WTC11 (cell line): ENCODE results near the gene PVALEF. TPM values are rescaled to one million over a fixed set of nuclear protein-coding genes. Genes with fewer than 3 reads are reported as not detected.
A peak's percentile ranks its signal among the peaks of the same experiment; 100 is the strongest.

Experiments used
- ATAC-seq: fragments of 200-7000 bp; cut with Tn5 transposase; 2 replicates; pipeline ENCODE4 v1.10.0; 2021; ENCODE audit warnings: mild to moderate bottlenecking, moderate library complexity
- CTCF ChIA-PET: fragments of 300-600 bp; sonication (Branson Sonifier 250); formaldehyde crosslinking; loops from one replicate; lab custom pipeline; 2021; ENCODE audit warnings: antibody characterized with exemption; lab: Charles Lee
- POLR2A ChIA-PET: fragments of 350-600 bp; sonication (Branson Sonifier 250); formaldehyde crosslinking; loops from one replicate; lab custom pipeline; 2021; ENCODE audit warnings: antibody characterized with exemption; lab: Charles Lee
- DNase-seq: peaks from one replicate; pipeline ENCODE4 v3.0.0; 2021; ENCODE audit warnings: low spot score
- H3K27ac Mint-ChIP-seq: 2 replicates; pipeline ENCODE4 v1.8.0; 2021; ENCODE audit warnings: mixed read lengths
- H3K27me3 Mint-ChIP-seq: 2 replicates; pipeline ENCODE4 v1.8.0; 2021; ENCODE audit warnings: low read depth, mild to moderate bottlenecking, moderate library complexity, mixed read lengths
- H3K36me3 Mint-ChIP-seq: 2 replicates; pipeline ENCODE4 v1.8.0; 2021; ENCODE audit warnings: mixed read lengths
- H3K4me1 Mint-ChIP-seq: 2 replicates; pipeline ENCODE4 v1.8.0; 2022; ENCODE audit warnings: mixed read lengths
- H3K4me3 Mint-ChIP-seq: 2 replicates; pipeline ENCODE4 v1.8.0; 2021; ENCODE audit warnings: mild to moderate bottlenecking, moderate library complexity, mixed read lengths
- H3K9me3 Mint-ChIP-seq: 2 replicates; pipeline ENCODE4 v1.8.0; 2021; ENCODE audit warnings: mixed read lengths
- ATF1 ChIP-seq: sonication (generic); formaldehyde crosslinking; IDR thresholded peaks from 2 replicates; pipeline ENCODE4 v1.8.1; 2023; ENCODE audit warnings: mild to moderate bottlenecking, moderate library complexity, missing genetic modification reagents
- CREM ChIP-seq: sonication (generic); formaldehyde crosslinking; IDR thresholded peaks from 2 replicates; pipeline ENCODE4 v1.8.1; 2022; ENCODE audit warnings: mild to moderate bottlenecking, missing genetic modification reagents, moderate library complexity
- E2F5 ChIP-seq: sonication (generic); formaldehyde crosslinking; IDR thresholded peaks from 2 replicates; pipeline ENCODE4 v1.8.1; 2022; ENCODE audit warnings: mild to moderate bottlenecking, moderate library complexity, missing genetic modification reagents
- GRHL2 ChIP-seq: fragments of 250-450 bp; sonication (Bioruptor Pico); IDR thresholded peaks from 2 replicates; pipeline ENCODE4 v1.8.0; 2022; ENCODE audit warnings: mild to moderate bottlenecking, moderate library complexity; ENCODE audit not compliant: insufficient replicate concordance, severe bottlenecking
- MAX ChIP-seq: sonication (generic); formaldehyde crosslinking; IDR thresholded peaks from 2 replicates; pipeline ENCODE4 v1.8.0; 2022; ENCODE audit warnings: mild to moderate bottlenecking, missing genetic modification reagents
- NR2C2 ChIP-seq: sonication (generic); formaldehyde crosslinking; IDR thresholded peaks from 2 replicates; pipeline ENCODE4 v1.8.0; 2022; ENCODE audit warnings: mild to moderate bottlenecking, missing genetic modification reagents
- SOX15 ChIP-seq: fragments of 250-450 bp; sonication (Bioruptor Pico); IDR thresholded peaks from 2 replicates; pipeline ENCODE4 v1.9.0; 2021; ENCODE audit warnings: mild to moderate bottlenecking
- SP1 ChIP-seq: sonication (generic); formaldehyde crosslinking; conservative IDR thresholded peaks from 2 replicates; pipeline ENCODE4 v1.8.1; 2022; ENCODE audit warnings: missing genetic modification reagents
- TEAD1 ChIP-seq: sonication (generic); formaldehyde crosslinking; IDR thresholded peaks from 2 replicates; pipeline ENCODE4 v1.8.0; 2022; ENCODE audit warnings: mild to moderate bottlenecking, missing genetic modification reagents
- TEAD4 ChIP-seq: sonication (generic); formaldehyde crosslinking; IDR thresholded peaks from 2 replicates; pipeline ENCODE4 v1.8.0; 2022; ENCODE audit warnings: mild to moderate bottlenecking, missing genetic modification reagents
- TP53 ChIP-seq: sonication (generic); formaldehyde crosslinking; IDR thresholded peaks from 2 replicates; pipeline ENCODE4 v1.8.1; 2023; ENCODE audit warnings: mild to moderate bottlenecking, missing genetic modification reagents
- USF1 ChIP-seq: sonication (generic); formaldehyde crosslinking; IDR thresholded peaks from 2 replicates; pipeline ENCODE4 v1.8.0; 2022; ENCODE audit warnings: mild to moderate bottlenecking, missing genetic modification reagents
- ZBTB21 ChIP-seq: sonication (generic); formaldehyde crosslinking; IDR thresholded peaks from 2 replicates; pipeline ENCODE4 v1.8.1; 2023; ENCODE audit warnings: mild to moderate bottlenecking, missing genetic modification reagents, borderline replicate concordance
- ZMAT4 ChIP-seq: fragments of 250-450 bp; sonication (Bioruptor Pico); IDR thresholded peaks from 2 replicates; pipeline ENCODE4 v1.9.0; 2021; ENCODE audit warnings: mild to moderate bottlenecking
- ZNF317 ChIP-seq: sonication (generic); formaldehyde crosslinking; IDR thresholded peaks from 2 replicates; pipeline ENCODE4 v1.8.1; 2023; ENCODE audit warnings: low read depth, mild to moderate bottlenecking, moderate library complexity, missing genetic modification reagents, borderline replicate concordance
- ZNF396 ChIP-seq: fragments of 250-450 bp; sonication (Bioruptor Pico); IDR thresholded peaks from 2 replicates; pipeline ENCODE4 v1.8.0; 2021; ENCODE audit warnings: mild to moderate bottlenecking, moderate library complexity, borderline replicate concordance
- total RNA-seq: library from RNA; stranded (reverse); gene quantifications from 3 replicates; pipeline ENCODE4 v1.2.3, GENCODE V29; 2021
- TF ChIP-seq, protein P1 (sequence below): sonication (generic); formaldehyde crosslinking; IDR thresholded peaks from 2 replicates; pipeline ENCODE4 v1.8.1; 2023; ENCODE audit warnings: mild to moderate bottlenecking, moderate library complexity, missing genetic modification reagents
- TF ChIP-seq, protein P2 (sequence below): sonication (generic); formaldehyde crosslinking; IDR thresholded peaks from 2 replicates; pipeline ENCODE4 v1.8.1; 2022; ENCODE audit warnings: missing genetic modification reagents, borderline replicate concordance
- TF ChIP-seq, protein P3 (sequence below): sonication (generic); formaldehyde crosslinking; conservative IDR thresholded peaks from 2 replicates; pipeline ENCODE4 v1.8.1; 2023; ENCODE audit warnings: mild to moderate bottlenecking, low read depth, missing genetic modification reagents, moderate library complexity
- TF ChIP-seq, protein P4 (sequence below): sonication (generic); formaldehyde crosslinking; IDR thresholded peaks from 2 replicates; pipeline ENCODE4 v1.8.1; 2023; ENCODE audit warnings: mild to moderate bottlenecking, missing genetic modification reagents, moderate library complexity
- TF ChIP-seq, protein P5 (sequence below): fragments of 250-450 bp; sonication (Bioruptor Pico); IDR thresholded peaks from 2 replicates; pipeline ENCODE4 v1.9.0; 2021; ENCODE audit warnings: mild to moderate bottlenecking

The PVALEF gene
- total RNA-seq, 1 experiment from 2014 or later, result not detected

- Mint-ChIP-seq H3K9me3 (no peaks in the 10 kb centered on the region), H3K36me3 (no peaks in the 10 kb centered on the region), H3K27me3 (peaks cover 4% of the 10 kb centered on the region), H3K4me3 (peak overlapping the region; percentile 62), H3K27ac (no peak overlapping the region), H3K4me1 (no peaks in the 10 kb centered on the region)
- POLR2A ChIA-PET, result no interaction called here
- ATAC-seq, result peak; percentile 71
- CTCF ChIA-PET, result interaction anchor here (0.6 to 2.9 kb wide), 8 partner anchors 9 to 365 kb away, joined by 3 to 23 read pairs (median 6); no protein-coding TSS in a partner anchor
- DNase-seq, result peak; percentile 99
- TF ChIP-seq ZNF317 (CRISPR knock-in tag) (no peak), ATF1 (CRISPR knock-in tag) (no peak), ZNF396 (no peak), TP53 (CRISPR knock-in tag) (no peak), ZMAT4 (CRISPR knock-in tag) (no peak), TEAD4 (CRISPR knock-in tag) (no peak), MAX (peak; percentile 21; the same call in 1 of the 2 replicates), GRHL2 (CRISPR knock-in tag) (no peak), CREM (CRISPR knock-in tag) (peak; percentile 94), USF1 (CRISPR knock-in tag) (0 out of 2 replicates have a peak, but pooled peaks have one; percentile 61), E2F5 (no peak), ZBTB21 (peak; percentile 100), SOX15 (CRISPR knock-in tag) (no peak), SP1 (CRISPR knock-in tag) (peak; percentile 98), TEAD1 (no peak), NR2C2 (CRISPR knock-in tag) (no peak)
- TF ChIP-seq, protein P1, sequence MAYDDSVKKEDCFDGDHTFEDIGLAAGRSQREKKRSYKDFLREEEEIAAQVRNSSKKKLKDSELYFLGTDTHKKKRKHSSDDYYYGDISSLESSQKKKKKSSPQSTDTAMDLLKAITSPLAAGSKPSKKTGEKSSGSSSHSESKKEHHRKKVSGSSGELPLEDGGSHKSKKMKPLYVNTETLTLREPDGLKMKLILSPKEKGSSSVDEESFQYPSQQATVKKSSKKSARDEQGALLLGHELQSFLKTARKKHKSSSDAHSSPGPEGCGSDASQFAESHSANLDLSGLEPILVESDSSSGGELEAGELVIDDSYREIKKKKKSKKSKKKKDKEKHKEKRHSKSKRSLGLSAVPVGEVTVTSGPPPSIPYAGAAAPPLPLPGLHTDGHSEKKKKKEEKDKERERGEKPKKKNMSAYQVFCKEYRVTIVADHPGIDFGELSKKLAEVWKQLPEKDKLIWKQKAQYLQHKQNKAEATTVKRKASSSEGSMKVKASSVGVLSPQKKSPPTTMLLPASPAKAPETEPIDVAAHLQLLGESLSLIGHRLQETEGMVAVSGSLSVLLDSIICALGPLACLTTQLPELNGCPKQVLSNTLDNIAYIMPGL (CRISPR knock-in tag), result no peak; the same call in 1 of the 2 replicates
- TF ChIP-seq, protein P2, sequence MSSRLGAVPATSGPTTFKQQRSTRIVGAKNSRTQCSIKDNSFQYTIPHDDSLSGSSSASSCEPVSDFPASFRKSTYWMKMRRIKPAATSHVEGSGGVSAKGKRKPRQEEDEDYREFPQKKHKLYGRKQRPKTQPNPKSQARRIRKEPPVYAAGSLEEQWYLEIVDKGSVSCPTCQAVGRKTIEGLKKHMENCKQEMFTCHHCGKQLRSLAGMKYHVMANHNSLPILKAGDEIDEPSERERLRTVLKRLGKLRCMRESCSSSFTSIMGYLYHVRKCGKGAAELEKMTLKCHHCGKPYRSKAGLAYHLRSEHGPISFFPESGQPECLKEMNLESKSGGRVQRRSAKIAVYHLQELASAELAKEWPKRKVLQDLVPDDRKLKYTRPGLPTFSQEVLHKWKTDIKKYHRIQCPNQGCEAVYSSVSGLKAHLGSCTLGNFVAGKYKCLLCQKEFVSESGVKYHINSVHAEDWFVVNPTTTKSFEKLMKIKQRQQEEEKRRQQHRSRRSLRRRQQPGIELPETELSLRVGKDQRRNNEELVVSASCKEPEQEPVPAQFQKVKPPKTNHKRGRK (CRISPR knock-in tag), result no peak
- TF ChIP-seq, protein P3, sequence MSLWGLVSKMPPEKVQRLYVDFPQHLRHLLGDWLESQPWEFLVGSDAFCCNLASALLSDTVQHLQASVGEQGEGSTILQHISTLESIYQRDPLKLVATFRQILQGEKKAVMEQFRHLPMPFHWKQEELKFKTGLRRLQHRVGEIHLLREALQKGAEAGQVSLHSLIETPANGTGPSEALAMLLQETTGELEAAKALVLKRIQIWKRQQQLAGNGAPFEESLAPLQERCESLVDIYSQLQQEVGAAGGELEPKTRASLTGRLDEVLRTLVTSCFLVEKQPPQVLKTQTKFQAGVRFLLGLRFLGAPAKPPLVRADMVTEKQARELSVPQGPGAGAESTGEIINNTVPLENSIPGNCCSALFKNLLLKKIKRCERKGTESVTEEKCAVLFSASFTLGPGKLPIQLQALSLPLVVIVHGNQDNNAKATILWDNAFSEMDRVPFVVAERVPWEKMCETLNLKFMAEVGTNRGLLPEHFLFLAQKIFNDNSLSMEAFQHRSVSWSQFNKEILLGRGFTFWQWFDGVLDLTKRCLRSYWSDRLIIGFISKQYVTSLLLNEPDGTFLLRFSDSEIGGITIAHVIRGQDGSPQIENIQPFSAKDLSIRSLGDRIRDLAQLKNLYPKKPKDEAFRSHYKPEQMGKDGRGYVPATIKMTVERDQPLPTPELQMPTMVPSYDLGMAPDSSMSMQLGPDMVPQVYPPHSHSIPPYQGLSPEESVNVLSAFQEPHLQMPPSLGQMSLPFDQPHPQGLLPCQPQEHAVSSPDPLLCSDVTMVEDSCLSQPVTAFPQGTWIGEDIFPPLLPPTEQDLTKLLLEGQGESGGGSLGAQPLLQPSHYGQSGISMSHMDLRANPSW, result no peak
- TF ChIP-seq, protein P4, sequence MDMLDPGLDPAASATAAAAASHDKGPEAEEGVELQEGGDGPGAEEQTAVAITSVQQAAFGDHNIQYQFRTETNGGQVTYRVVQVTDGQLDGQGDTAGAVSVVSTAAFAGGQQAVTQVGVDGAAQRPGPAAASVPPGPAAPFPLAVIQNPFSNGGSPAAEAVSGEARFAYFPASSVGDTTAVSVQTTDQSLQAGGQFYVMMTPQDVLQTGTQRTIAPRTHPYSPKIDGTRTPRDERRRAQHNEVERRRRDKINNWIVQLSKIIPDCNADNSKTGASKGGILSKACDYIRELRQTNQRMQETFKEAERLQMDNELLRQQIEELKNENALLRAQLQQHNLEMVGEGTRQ (CRISPR knock-in tag), result peak; percentile 78
- TF ChIP-seq, protein P5, sequence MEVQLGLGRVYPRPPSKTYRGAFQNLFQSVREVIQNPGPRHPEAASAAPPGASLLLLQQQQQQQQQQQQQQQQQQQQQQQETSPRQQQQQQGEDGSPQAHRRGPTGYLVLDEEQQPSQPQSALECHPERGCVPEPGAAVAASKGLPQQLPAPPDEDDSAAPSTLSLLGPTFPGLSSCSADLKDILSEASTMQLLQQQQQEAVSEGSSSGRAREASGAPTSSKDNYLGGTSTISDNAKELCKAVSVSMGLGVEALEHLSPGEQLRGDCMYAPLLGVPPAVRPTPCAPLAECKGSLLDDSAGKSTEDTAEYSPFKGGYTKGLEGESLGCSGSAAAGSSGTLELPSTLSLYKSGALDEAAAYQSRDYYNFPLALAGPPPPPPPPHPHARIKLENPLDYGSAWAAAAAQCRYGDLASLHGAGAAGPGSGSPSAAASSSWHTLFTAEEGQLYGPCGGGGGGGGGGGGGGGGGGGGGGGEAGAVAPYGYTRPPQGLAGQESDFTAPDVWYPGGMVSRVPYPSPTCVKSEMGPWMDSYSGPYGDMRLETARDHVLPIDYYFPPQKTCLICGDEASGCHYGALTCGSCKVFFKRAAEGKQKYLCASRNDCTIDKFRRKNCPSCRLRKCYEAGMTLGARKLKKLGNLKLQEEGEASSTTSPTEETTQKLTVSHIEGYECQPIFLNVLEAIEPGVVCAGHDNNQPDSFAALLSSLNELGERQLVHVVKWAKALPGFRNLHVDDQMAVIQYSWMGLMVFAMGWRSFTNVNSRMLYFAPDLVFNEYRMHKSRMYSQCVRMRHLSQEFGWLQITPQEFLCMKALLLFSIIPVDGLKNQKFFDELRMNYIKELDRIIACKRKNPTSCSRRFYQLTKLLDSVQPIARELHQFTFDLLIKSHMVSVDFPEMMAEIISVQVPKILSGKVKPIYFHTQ, result no peak
Measured at GRCh38 chr17:81119223-81120148, 45.8 kb upstream of the PVALEF start.
